Subcutaneous adipose tissue (tissue), 4 donors: ENCODE measurements around the gene HPN. TPM values are rescaled to one million over a fixed set of nuclear protein-coding genes. Genes with fewer than 3 reads are reported as not detected.

ENCODE experiments used
- CTCF ChIP-seq: fragments of 450-650 bp; IDR thresholded peaks from one replicate; pipeline ENCODE4 v1.5.1; 2016; ENCODE audit warnings: low read depth, mild to moderate bottlenecking, control low read depth, antibody characterized with exemption, moderate library complexity
- total RNA-seq, 4 donors: library from RNA; depleted of rRNA; stranded (reverse); fragments of >200 nt; gene quantifications; one replicate each; pipeline ENCODE4 v1.1.0, GENCODE V29; 2016

Gene HPN
- total RNA-seq, 4 donors from 2014 or later: 0.17 to 3.8 (median 1.4) TPM

DNA sequence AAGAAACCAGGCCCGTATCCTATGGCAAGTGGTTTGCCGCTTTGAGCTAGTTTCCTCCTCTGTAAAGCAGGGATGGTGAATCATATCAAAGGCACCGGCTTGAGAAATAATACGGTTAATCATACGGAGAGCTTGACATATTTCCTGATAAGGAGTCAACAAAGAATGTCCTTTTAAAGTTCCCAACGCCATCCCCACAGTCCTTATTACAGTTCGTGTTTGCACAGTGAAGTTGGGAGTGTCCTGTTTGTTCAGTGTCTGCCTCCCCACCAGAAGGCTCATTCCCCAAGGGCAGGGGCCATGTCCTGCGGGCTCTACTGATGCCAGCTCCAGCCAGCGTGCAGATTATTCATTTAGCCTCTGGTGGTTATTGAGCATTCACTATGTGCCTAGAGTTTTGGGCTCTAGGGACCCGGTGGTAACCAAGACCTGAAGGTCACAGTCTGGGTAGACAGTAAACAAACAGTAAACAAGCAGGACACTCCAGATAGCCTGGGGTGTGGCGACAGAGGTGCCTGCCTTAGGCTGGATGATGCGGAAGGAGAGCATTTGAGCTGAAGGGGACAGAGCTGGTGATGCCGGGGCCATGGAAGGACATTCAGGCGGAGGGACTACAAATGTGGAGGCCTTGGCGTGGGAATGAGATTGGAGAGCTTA, 35.1 kb upstream of the HPN start:
- TF ChIP-seq CTCF: no peak

- TF ChIP-seq CTCF: no peak
These were observed 34.5 kb upstream of the HPN start for GRCh38 chr19:35006999-35007365.

- TF ChIP-seq CTCF: no peak
These were observed 32.6 kb upstream of the HPN start for GRCh38 chr19:35008891-35009341.

GRCh38 chr19:35009424-35010415, 31.8 kb upstream of the HPN start:
- TF ChIP-seq CTCF: no peak

DNA sequence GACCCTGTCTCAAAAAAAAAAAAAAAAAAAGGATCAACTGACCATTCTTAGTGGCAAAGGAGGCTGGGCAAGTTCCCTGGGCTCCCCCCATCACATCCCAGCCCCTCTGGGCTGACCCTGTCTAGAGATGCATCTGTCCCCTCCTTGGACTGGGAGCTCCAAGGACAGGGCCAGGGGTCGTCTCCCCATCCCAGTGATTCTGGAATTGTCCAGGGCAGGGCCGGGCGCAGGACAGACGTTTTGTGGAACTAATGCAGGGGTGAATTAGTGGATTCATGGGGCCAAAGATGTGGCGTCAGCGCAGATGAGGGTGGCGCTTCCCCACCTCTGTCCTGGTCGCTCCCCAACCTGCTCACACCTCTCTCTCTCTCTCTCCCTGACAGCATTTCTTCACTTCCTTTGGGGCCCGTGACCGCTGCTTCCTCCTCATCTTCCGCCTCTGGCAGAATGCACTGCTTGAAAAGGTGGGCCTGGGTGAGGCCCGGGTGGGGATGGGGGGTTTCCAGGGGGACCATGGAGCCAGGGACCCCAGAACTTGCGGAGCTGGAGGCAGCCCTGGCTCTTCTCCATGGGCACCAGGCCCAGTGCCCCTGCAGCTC, 30.3 kb upstream of the HPN start:
- no peak for TF ChIP-seq CTCF

- no peak for TF ChIP-seq CTCF
These were observed 29.5 kb upstream of the HPN start for GRCh38 chr19:35011737-35012682.
